ENCODE measurements around the gene RWDD4.

The RWDD4 gene

GRCh38 chr4:183599284-183599683 lies 59.7 kb downstream of the RWDD4 start:
- DNase-seq: no peak

- DNase-seq: no peak
These were observed 62.8 kb downstream of the RWDD4 start for GRCh38 chr4:183596067-183596757.

- no peak for DNase-seq
These were observed 64.2 kb downstream of the RWDD4 start for GRCh38 chr4:183594823-183595222.

- no peak for DNase-seq
These were observed 67.7 kb downstream of the RWDD4 start for GRCh38 chr4:183591301-183591700.
